Measurements from ENCODE around the gene C5orf34.

- TF ChIP-seq, protein P1, sequence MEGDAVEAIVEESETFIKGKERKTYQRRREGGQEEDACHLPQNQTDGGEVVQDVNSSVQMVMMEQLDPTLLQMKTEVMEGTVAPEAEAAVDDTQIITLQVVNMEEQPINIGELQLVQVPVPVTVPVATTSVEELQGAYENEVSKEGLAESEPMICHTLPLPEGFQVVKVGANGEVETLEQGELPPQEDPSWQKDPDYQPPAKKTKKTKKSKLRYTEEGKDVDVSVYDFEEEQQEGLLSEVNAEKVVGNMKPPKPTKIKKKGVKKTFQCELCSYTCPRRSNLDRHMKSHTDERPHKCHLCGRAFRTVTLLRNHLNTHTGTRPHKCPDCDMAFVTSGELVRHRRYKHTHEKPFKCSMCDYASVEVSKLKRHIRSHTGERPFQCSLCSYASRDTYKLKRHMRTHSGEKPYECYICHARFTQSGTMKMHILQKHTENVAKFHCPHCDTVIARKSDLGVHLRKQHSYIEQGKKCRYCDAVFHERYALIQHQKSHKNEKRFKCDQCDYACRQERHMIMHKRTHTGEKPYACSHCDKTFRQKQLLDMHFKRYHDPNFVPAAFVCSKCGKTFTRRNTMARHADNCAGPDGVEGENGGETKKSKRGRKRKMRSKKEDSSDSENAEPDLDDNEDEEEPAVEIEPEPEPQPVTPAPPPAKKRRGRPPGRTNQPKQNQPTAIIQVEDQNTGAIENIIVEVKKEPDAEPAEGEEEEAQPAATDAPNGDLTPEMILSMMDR (IDR thresholded peaks at IDR 0.05 in 8 of 11, conservative IDR thresholded peaks at IDR 0.05 in 3 of 11), result no peak
- TF ChIP-seq POLR2AphosphoS5 (IDR thresholded peaks at IDR 0.05), result no peak
Measured at GRCh38 chr5:43563321-43563720, 48.4 kb upstream of the C5orf34 start.

All from spleen (tissue), 7 donors.